Neuronal stem cell (in vitro differentiated cells): Measurements from ENCODE around the gene KRT85.
A peak's percentile ranks its signal among the peaks of the same experiment; 100 is the strongest.

ENCODE experiments used
- DNase-seq: peaks from one replicate; pipeline ENCODE4 v3.0.0-alpha.2; 2013; ENCODE audit warnings: low spot score
- H2AFZ ChIP-seq: one replicate; pipeline ENCODE4 v1.6.1; 2013; ENCODE audit warnings: mild to moderate bottlenecking, low read length, inconsistent platforms
- H2AK5ac ChIP-seq: 2 replicates; pipeline ENCODE4 v1.6.1; 2013; ENCODE audit warnings: low read depth, mild to moderate bottlenecking, inconsistent platforms, low read length, moderate library complexity, mixed read lengths
- H2BK120ac ChIP-seq: 2 replicates; pipeline ENCODE4 v1.6.1; 2013; ENCODE audit warnings: low read depth, mild to moderate bottlenecking, inconsistent platforms, low read length, moderate library complexity, mixed read lengths
- H2BK12ac ChIP-seq: one replicate; pipeline ENCODE4 v1.6.1; 2013; ENCODE audit warnings: low read length, inconsistent platforms
- H2BK15ac ChIP-seq: 2 replicates; pipeline ENCODE4 v1.6.1; 2013; ENCODE audit warnings: mild to moderate bottlenecking, low read length, inconsistent platforms, mixed read lengths
- H2BK5ac ChIP-seq: one replicate; pipeline ENCODE4 v1.6.1; 2013; ENCODE audit warnings: inconsistent platforms, mild to moderate bottlenecking, low read length, moderate library complexity
- H3K14ac ChIP-seq: one replicate; pipeline ENCODE4 v1.6.1; 2013; ENCODE audit warnings: low read length, inconsistent platforms
- H3K18ac ChIP-seq: 2 replicates; pipeline ENCODE4 v1.6.1; 2013; ENCODE audit warnings: low read length, inconsistent platforms
- H3K23ac ChIP-seq: 2 replicates; pipeline ENCODE4 v1.6.1; 2013; ENCODE audit warnings: low read depth, mild to moderate bottlenecking, mixed read lengths, low read length, inconsistent platforms; ENCODE audit not compliant: poor library complexity
- H3K27ac ChIP-seq: replicated peaks from 3 replicates; pipeline ENCODE4 v1.5.1; 2013; ENCODE audit warnings: low read length, inconsistent platforms
- H3K27me3 ChIP-seq, 3 experiments: 2 replicates each; pipeline ENCODE4 v1.6.1; 2013; ENCODE audit warnings: low read length in 3 of 3, mild to moderate bottlenecking in 2 of 3, inconsistent platforms in 1 of 3, low read depth in 1 of 3, mixed read lengths in 1 of 3, moderate library complexity in 1 of 3; ENCODE audit not compliant: control insufficient read depth in 3 of 3, insufficient read depth in 3 of 3
- H3K36me3 ChIP-seq, 2 donors: replicated peaks in 1 of 2; 2 replicates each; pipeline ENCODE4 v1.6.1; 2013; ENCODE audit warnings: low read length in 2 of 2; ENCODE audit not compliant: control insufficient read depth in 2 of 2, insufficient read depth in 2 of 2
- H3K4ac ChIP-seq: 2 replicates; pipeline ENCODE4 v1.6.1; 2013; ENCODE audit warnings: inconsistent platforms, mild to moderate bottlenecking, low read length, moderate library complexity
- H3K4me1 ChIP-seq, 2 donors: 1 replicate in 1 of 2; 2 replicates in 1 of 2; pipeline ENCODE4 v1.6.1; 2013; ENCODE audit warnings: low read length in 2 of 2, low read depth in 1 of 2; ENCODE audit not compliant: control insufficient read depth in 2 of 2, insufficient read depth in 1 of 2
- H3K4me2 ChIP-seq: one replicate; pipeline ENCODE4 v1.6.1; 2013; ENCODE audit warnings: mild to moderate bottlenecking, low read length, inconsistent platforms; ENCODE audit not compliant: insufficient read depth, poor library complexity, severe bottlenecking
- H3K4me3 ChIP-seq, 2 donors: 2 replicates each; pipeline ENCODE4 v1.5.1; 2013; ENCODE audit warnings: low read length in 2 of 2, mild to moderate bottlenecking in 2 of 2, inconsistent platforms in 1 of 2, moderate library complexity in 1 of 2
- H3K79me1 ChIP-seq: one replicate; pipeline ENCODE4 v1.6.1; 2013; ENCODE audit warnings: low read depth, mild to moderate bottlenecking, inconsistent platforms, low read length, moderate library complexity
- H3K9ac ChIP-seq: one replicate; pipeline ENCODE4 v1.6.1; 2013; ENCODE audit warnings: mild to moderate bottlenecking, low read depth, low read length, inconsistent platforms; ENCODE audit not compliant: poor library complexity
- H3K9me3 ChIP-seq, 2 donors: replicated peaks in 1 of 2; 2 replicates each; pipeline versions ENCODE3 to v1.6.1; 2013; ENCODE audit warnings: low read length in 2 of 2, mild to moderate bottlenecking in 2 of 2, inconsistent platforms in 1 of 2, low read depth in 1 of 2, mixed read lengths in 1 of 2, moderate library complexity in 1 of 2; ENCODE audit not compliant: control insufficient read depth in 2 of 2, insufficient read depth in 1 of 2
- H4K8ac ChIP-seq: one replicate; pipeline ENCODE4 v1.6.1; 2013; ENCODE audit warnings: low read depth, mild to moderate bottlenecking, inconsistent platforms, low read length, moderate library complexity
- H4K91ac ChIP-seq: one replicate; pipeline ENCODE4 v1.6.1; 2013; ENCODE audit warnings: low read length, low read depth, mild to moderate bottlenecking, inconsistent platforms; ENCODE audit not compliant: poor library complexity
- WGBS, 2 donors: extraction: QIAGEN DNeasy Blood & Tissue Kit; methylation state at CpG; one replicate each; pipeline ENCODE4 v1.1.7; 2013; ENCODE audit warnings: missing lambda C conversion rate in 2 of 2, mixed read lengths in 1 of 2; ENCODE audit not compliant: insufficient read length in 2 of 2, insufficient replicate concordance in 1 of 2; ENCODE audit errors: extremely low coverage in 2 of 2; 5-methylcytosine and 5-hydroxymethylcytosine counted together

KRT85 gene

DNA sequence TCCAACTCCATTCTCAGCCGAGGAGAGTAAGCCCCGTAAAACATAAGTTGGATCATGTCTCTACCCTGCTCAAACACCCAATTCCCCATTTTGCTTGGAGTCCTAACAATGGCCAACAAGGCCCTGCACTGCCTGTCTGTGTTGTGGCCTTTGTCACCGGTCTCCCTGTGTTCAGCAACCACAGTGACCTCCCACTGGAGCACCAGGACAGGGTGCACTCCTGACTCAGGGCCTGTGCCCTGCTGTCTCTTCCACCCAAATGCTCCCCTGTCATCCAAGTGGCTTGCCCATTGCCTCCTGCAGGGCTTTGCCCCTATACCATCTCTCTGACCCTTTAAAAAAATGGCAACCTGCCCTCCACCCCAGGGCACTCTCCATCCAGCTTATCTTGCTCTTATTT lies 4.4 kb upstream of the KRT85 start:
- H3K18ac ChIP-seq, result peak overlapping the region; percentile 48
- DNase-seq, result no peak
- H2AFZ ChIP-seq, result no peak overlapping the region
- H2BK15ac ChIP-seq, result no peak overlapping the region
- H3K4me1 ChIP-seq, result peaks cover 0 to 2% of the 10 kb centered on the region in 2 donors
- no peak overlapping the region for H2BK12ac ChIP-seq
- H2AK5ac ChIP-seq, result peak overlapping the region; percentile 42
- H3K9me3 ChIP-seq, result no peaks in the 10 kb centered on the region
- no peak overlapping the region for H3K23ac ChIP-seq
- no peak overlapping the region for H3K4me3 ChIP-seq
- H4K8ac ChIP-seq, result no peak overlapping the region
- H3K36me3 ChIP-seq, result no peaks in the 10 kb centered on the region
- H3K14ac ChIP-seq, result no peak overlapping the region
- H2BK5ac ChIP-seq, result no peak overlapping the region
- no peak overlapping the region for H3K4me2 ChIP-seq
- H4K91ac ChIP-seq, result no peak overlapping the region
- H3K4ac ChIP-seq, result no peak overlapping the region
- H2BK120ac ChIP-seq, result no peak overlapping the region
- H3K9ac ChIP-seq, result no peak overlapping the region
- H3K27ac ChIP-seq, result no peak overlapping the region
- H3K27me3 ChIP-seq, result no peaks in the 10 kb centered on the region
- H3K79me1 ChIP-seq, result no peaks in the 10 kb centered on the region
- no CpG with 5 or more reads among the region's 3 CpGs for WGBS, 2 donors

DNA sequence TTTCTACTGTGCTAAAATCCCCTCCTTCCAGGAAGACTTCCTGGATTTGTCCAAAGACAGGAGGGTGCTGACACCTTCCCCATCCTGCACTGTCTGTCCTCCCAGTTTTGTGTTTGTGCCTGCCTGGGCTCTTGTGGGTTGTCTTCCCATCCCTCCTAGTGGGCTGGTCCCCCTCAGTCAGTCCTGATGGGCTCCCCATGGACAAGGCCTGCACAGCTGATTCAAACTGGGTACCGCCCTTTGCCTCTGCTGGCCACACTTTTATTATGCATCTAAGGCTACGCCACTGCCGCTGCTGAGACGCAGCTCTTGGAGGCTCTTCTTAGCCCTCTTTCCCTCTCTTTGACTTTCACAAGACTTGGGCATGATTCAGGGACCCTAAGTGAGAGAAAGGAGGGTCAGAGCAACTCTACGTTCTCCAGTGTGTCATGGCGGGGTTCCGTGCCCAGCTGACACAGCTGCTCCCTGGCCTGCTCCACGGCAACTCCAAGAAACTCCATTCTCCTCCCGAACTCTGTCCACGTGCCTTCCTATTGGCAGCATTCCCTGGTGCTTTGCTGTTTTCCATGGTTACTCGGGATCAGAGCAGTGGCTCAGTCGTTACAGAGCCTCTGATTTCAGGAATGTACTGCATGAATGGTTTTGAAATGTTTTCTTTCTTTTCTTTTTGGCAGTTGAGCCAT lies 3.8 kb upstream of the KRT85 start:
- no peak overlapping the region for H4K91ac ChIP-seq
- no peak overlapping the region for H2BK5ac ChIP-seq
- H2BK12ac ChIP-seq, result no peak overlapping the region
- H3K27ac ChIP-seq, result no peak overlapping the region
- WGBS, 2 donors, result no CpG with 5 or more reads among the region's 12 CpGs
- H3K23ac ChIP-seq, result no peak overlapping the region
- peak overlapping the region; percentile 54 for H3K18ac ChIP-seq
- no peak overlapping the region for H4K8ac ChIP-seq
- H2AK5ac ChIP-seq, result no peak overlapping the region
- no peak overlapping the region for H3K4ac ChIP-seq
- H3K36me3 ChIP-seq, result no peaks in the 10 kb centered on the region
- H3K14ac ChIP-seq, result no peak overlapping the region
- no peak overlapping the region for H2BK15ac ChIP-seq
- H3K79me1 ChIP-seq, result no peaks in the 10 kb centered on the region
- no peaks in the 10 kb centered on the region for H3K27me3 ChIP-seq
- H3K9me3 ChIP-seq, result no peaks in the 10 kb centered on the region
- peaks cover 0 to 2% of the 10 kb centered on the region in 2 donors for H3K4me1 ChIP-seq
- no peak overlapping the region for H3K4me2 ChIP-seq
- H3K4me3 ChIP-seq, result no peak overlapping the region
- no peak overlapping the region for H2BK120ac ChIP-seq
- no peak for DNase-seq
- H2AFZ ChIP-seq, result no peak overlapping the region
- no peak overlapping the region for H3K9ac ChIP-seq

DNA sequence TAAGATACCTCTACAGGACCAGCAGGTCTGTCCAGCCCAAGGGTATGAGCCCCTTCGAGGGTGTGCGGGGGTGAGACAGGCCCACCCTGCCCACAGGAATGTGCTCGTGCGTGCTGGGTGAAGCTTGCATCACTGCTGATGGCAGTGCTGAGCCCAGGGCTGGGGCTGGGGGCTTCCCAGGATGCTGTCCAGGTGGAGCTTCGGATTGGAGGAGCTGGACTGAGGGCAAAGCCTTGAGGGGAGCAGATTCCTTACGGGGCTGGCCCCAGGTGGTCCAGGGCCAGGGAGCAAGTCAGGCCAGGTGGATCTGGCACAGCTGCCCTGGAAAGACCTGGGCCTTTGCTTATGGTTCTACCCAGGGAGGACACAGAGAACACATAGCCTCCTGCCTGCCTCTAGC lies 2.5 kb upstream of the KRT85 start:
- H2BK120ac ChIP-seq, result no peak overlapping the region
- H2AFZ ChIP-seq, result no peak overlapping the region
- no peak for DNase-seq
- WGBS, 2 donors, result no CpG with 5 or more reads among the region's 6 CpGs
- H3K27me3 ChIP-seq, result peaks cover 0 to 3% (median 0%) of the 10 kb centered on the region in 3 experiments
- no peak overlapping the region for H2BK15ac ChIP-seq
- no peak overlapping the region for H2BK5ac ChIP-seq
- H3K79me1 ChIP-seq, result no peaks in the 10 kb centered on the region
- no peak overlapping the region for H4K8ac ChIP-seq
- H3K4me1 ChIP-seq, result peaks cover 0 to 2% of the 10 kb centered on the region in 2 donors
- no peak overlapping the region for H2BK12ac ChIP-seq
- no peak overlapping the region for H3K4ac ChIP-seq
- H3K14ac ChIP-seq, result peak overlapping the region; percentile 11
- peak overlapping the region; percentile 39 for H3K18ac ChIP-seq
- H3K4me2 ChIP-seq, result no peak overlapping the region
- peak overlapping the region; percentile 12 for H2AK5ac ChIP-seq
- no peak overlapping the region for H3K4me3 ChIP-seq
- no peaks in the 10 kb centered on the region for H3K9me3 ChIP-seq
- no peak overlapping the region for H3K23ac ChIP-seq
- H3K27ac ChIP-seq, result no peak overlapping the region
- H4K91ac ChIP-seq, result no peak overlapping the region
- no peak overlapping the region for H3K9ac ChIP-seq
- H3K36me3 ChIP-seq, result no peaks in the 10 kb centered on the region

DNA sequence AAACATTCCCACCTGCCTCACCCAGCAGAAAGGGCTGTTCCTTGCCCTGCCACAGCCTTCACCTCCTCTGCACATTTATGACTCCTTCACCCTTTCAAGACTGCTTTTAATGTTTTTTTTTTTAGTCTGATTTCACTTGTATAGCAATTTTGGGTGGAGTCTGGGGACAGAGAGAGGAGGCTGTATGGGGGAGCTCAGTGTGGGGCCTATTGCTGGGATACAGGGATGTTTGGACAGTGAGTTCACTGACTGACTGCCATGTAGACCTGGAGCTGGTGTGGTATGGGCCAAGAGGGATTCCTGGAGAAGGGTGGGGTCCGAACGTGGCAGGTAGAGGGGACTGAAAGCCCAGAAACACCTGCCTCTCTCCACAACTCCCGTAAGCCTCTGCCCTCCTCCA lies 1.9 kb upstream of the KRT85 start:
- Histone ChIP-seq H3K4ac (no peak overlapping the region), H3K4me1 (peaks cover 0 to 2% of the 10 kb centered on the region in 2 donors), H2BK120ac (no peak overlapping the region), H2BK12ac (no peak overlapping the region), H3K14ac (no peak overlapping the region), H3K23ac (no peak overlapping the region), H3K36me3 (no peaks in the 10 kb centered on the region), H3K9me3 (no peaks in the 10 kb centered on the region), H4K91ac (no peak overlapping the region), H3K4me3 (no peak overlapping the region), H3K27ac (no peak overlapping the region), H3K9ac (no peak overlapping the region), H3K4me2 (no peak overlapping the region), H2AFZ (no peak overlapping the region), H3K27me3 (peaks cover 0 to 5% (median 0%) of the 10 kb centered on the region in 3 experiments), H4K8ac (no peak overlapping the region), H2BK5ac (no peak overlapping the region), H3K18ac (no peak overlapping the region), H2BK15ac (no peak overlapping the region), H2AK5ac (no peak overlapping the region), H3K79me1 (no peaks in the 10 kb centered on the region)
- DNase-seq, result no peak
- no CpG with 5 or more reads among the region's 3 CpGs for WGBS, 2 donors
